ENCODE data around the gene HS6ST3.

DNA sequence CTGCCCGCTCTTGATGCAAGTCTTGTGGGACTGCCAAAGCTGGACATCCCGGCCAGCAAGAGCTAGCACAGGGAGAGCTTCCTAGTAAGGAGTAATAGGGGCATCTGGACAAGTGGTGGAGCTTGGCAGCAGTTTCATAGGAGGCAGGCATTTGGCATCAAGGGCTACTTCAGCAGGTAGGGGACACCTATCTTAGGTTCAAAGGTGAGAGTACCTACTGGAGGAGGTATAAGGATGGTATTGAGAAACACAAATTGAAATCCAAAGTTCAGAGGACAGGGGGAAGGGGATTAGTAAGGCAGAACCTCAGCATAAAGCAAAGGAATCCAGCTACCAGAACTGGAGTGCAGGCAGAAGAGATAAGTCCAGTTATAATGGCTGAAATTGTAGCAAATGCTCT, 462.7 kb downstream of the HS6ST3 start:
- TF ChIP-seq POLR2A (IDR thresholded peaks at IDR 0.05) (no peak), CTCF (IDR thresholded peaks at IDR 0.05) (no peak), POLR2AphosphoS5 (IDR thresholded peaks at IDR 0.05) (no peak), EP300 (IDR thresholded peaks at IDR 0.05; ENCODE audit: low read depth) (no peak)

All from transverse colon (tissue), 4 donors.